AG04449 (cell line): Measurements from ENCODE around the gene NT5C1B.

Experiments
- CTCF ChIA-PET: fragments of 350-600 bp; formaldehyde crosslinking; extraction: SDS; loops from one replicate; lab custom pipeline; 2021; ENCODE audit warnings: antibody characterized with exemption; lab: Yijun Ruan, JAX
- POLR2A ChIA-PET: fragments of 400-600, 350-600 bp; formaldehyde crosslinking; extraction: SDS; loops from one replicate; lab custom pipeline; 2020; ENCODE audit warnings: antibody characterized with exemption, inconsistent platforms; lab: Yijun Ruan, JAX
- DNase-seq: peaks from one replicate; pipeline ENCODE4 v3.0.0-alpha.2; 2010; ENCODE audit warnings: low read depth, low spot score
- H3K4me3 ChIP-seq: 2 replicates; pipeline ENCODE4 v1.5.1; 2011; ENCODE audit warnings: low read depth, mild to moderate bottlenecking, control low read depth, low read length
- CTCF ChIP-seq: IDR thresholded peaks from one replicate; pipeline ENCODE4 v1.5.1; 2011; ENCODE audit warnings: mild to moderate bottlenecking, moderate library complexity, low read length, control low read depth, inconsistent platforms; ENCODE audit not compliant: insufficient read depth; ENCODE audit errors: missing control alignments

The NT5C1B gene

DNA sequence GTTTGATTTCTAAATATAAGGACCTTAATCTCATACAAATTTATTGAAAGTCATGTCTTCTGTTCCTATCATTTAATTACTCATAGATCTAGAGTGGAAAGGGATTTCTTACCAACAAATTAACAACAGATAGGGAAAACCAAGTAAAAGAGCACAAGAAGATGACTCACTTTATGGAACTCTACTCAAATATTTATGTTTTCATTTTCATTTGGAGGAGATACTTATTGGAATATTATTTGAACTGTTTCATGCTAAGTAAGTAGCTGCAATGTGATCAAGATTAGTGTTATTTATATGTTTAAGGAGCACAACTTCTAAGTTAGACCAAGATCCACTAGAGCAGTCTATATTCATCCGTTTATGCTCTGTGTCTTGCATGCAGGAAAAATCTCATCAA is 1.3 kb downstream of the NT5C1B start:
- TF ChIP-seq CTCF = no peak
- CTCF ChIA-PET = no interaction called here
- POLR2A ChIA-PET = no interaction called here
- H3K4me3 ChIP-seq = no peak overlapping the region
- DNase-seq = no peak

GRCh38 chr2:18585526-18585925 is 3.8 kb downstream of the NT5C1B start:
- CTCF ChIA-PET = interaction anchor here (1.5 kb wide), 1 partner anchor 65 kb away, joined by 3 read pairs; no protein-coding TSS in a partner anchor

DNA sequence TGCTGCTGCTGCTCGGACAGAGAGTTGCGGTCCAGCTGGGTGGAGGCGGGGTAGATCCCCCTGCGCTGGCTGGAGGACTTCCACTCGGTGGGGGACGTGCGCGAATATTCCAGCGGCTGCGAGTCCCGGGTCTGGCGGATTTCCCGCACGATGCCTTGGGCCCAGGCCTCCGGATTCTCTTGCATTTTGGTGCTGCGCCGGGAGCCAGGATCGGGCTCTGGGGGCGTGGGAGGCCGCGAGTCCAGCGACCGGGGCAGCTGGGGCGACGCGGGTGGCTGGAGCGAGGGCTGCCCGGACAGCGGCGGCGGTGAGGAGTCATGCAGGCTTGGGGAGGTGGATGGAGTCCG is 4.8 kb downstream of the NT5C1B start:
- DNase-seq = no peak
- no peak overlapping the region for H3K4me3 ChIP-seq
- TF ChIP-seq CTCF = no peak
- ChIA-PET POLR2A (no interaction called here), CTCF (interaction anchor here (1.5 kb wide), 1 partner anchor 64 kb away, joined by 3 read pairs; no protein-coding TSS in a partner anchor)

More at GRCh38 chr2:18585526-18585925, 3.8 kb downstream of the NT5C1B start:
- POLR2A ChIA-PET = no interaction called here
- H3K4me3 ChIP-seq = no peak overlapping the region
- no peak for DNase-seq
- TF ChIP-seq CTCF = no peak

GRCh38 chr2:18583905-18584607 is 5.3 kb downstream of the NT5C1B start:
- DNase-seq = no peak
- POLR2A ChIA-PET = no interaction called here
- CTCF ChIA-PET = interaction anchor here (1.5 kb wide), 1 partner anchor 63 kb away, joined by 3 read pairs; no protein-coding TSS in a partner anchor
- H3K4me3 ChIP-seq = no peak overlapping the region
- no peak for TF ChIP-seq CTCF

- ChIA-PET POLR2A (no interaction called here), CTCF (no interaction called here)
- H3K4me3 ChIP-seq = no peak overlapping the region
- TF ChIP-seq CTCF = no peak
- no peak for DNase-seq
Observed at GRCh38 chr2:18580606-18581005, 8.8 kb downstream of the NT5C1B start.

DNA sequence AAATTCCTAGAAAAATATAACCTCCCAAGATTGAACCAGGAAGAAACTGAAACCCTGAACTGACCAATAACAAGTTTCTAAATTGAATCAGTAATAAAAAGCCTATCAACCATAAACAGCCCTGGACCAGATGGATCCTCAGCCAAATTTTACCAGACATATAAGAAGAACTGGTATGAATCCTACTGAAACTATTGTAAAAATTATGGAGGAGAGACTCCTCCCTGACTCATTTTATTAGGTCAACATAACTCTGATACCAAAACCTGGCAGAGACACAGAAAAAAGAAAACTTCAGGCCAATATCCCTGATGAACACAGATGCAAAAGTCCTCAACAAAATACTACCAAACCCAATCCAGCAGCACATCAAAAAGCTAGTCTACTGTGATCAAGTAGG is 11.3 kb downstream of the NT5C1B start:
- no peak for TF ChIP-seq CTCF
- POLR2A ChIA-PET = no interaction called here
- CTCF ChIA-PET = interaction anchor here (1.1 to 1.2 kb wide), 2 partner anchors 18 to 49 kb away, joined by 3 read pairs; partner anchors contain the start of gene RDH14
- no peak overlapping the region for H3K4me3 ChIP-seq
- no peak for DNase-seq
